ENCODE measurements around the gene PRDM5. TPM values are rescaled to one million over a fixed set of nuclear protein-coding genes. Genes with fewer than 3 reads are reported as not detected.
A peak's percentile ranks its signal among the peaks of the same experiment; 100 is the strongest.

The PRDM5 gene
- total and polyA plus RNA-seq, 2 donors (not counting 3 experiments of a cell fraction or from before 2014, with no cell fraction given): 2.2 to 8.1 TPM

DNA sequence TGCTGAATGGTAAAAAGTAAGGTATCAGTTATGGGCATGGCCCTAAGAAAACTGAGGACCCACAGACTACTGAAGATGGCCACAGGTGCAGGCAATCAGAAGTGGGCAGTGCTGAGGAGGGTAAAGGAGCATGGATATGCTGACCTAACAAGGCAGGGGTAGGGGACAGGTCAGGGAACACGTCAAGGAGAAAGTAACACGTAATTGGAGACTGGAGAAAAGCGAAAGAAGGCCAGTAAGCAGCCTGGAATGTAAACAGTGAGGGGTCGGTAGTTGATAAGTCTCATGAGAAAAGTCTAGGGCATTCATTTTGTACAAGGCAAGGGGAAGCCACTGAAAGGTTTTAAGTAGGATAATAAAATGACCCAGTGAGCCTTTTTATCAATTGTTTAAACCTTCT, 153.3 kb downstream of the PRDM5 start:
- ChIA-PET CTCF (no interaction called here), POLR2A (no interaction called here)
- peak; percentile 16 for DNase-seq (ENCODE audit: low read depth, low spot score)
- no peak for TF ChIP-seq FOS (IDR thresholded peaks at IDR 0.05; ENCODE audit: borderline replicate concordance, insufficient read depth, low read length)
- no peak for TF ChIP-seq POLR2AphosphoS5 (IDR thresholded peaks at IDR 0.05; ENCODE audit: insufficient read depth, low read depth, low read length)
- TF ChIP-seq, protein P1, sequence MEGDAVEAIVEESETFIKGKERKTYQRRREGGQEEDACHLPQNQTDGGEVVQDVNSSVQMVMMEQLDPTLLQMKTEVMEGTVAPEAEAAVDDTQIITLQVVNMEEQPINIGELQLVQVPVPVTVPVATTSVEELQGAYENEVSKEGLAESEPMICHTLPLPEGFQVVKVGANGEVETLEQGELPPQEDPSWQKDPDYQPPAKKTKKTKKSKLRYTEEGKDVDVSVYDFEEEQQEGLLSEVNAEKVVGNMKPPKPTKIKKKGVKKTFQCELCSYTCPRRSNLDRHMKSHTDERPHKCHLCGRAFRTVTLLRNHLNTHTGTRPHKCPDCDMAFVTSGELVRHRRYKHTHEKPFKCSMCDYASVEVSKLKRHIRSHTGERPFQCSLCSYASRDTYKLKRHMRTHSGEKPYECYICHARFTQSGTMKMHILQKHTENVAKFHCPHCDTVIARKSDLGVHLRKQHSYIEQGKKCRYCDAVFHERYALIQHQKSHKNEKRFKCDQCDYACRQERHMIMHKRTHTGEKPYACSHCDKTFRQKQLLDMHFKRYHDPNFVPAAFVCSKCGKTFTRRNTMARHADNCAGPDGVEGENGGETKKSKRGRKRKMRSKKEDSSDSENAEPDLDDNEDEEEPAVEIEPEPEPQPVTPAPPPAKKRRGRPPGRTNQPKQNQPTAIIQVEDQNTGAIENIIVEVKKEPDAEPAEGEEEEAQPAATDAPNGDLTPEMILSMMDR (IDR thresholded peaks at IDR 0.05; ENCODE audit: extremely low read depth in 1 of 2, insufficient read depth in 1 of 2, low read depth in 1 of 2, low read length in 2 of 2): no peak
- no peak for TF ChIP-seq EZH2 (IDR thresholded peaks at IDR 0.05; ENCODE audit: borderline replicate concordance, low read depth, low read length, severe bottlenecking)
- TF ChIP-seq POLR2A (IDR thresholded peaks at IDR 0.05; ENCODE audit: low read depth, low read length): no peak
- TF ChIP-seq MAX (IDR thresholded peaks at IDR 0.05; ENCODE audit: insufficient read depth, insufficient read length): no peak
- H2AFZ ChIP-seq (ENCODE audit: low read depth, low read length): no peak overlapping the region
- dilution Hi-C loops (cut with MboI; ENCODE audit: extremely low pct_ligation_motif_present, low sequenced_read_pairs) (no loop called here), intact Hi-C loops (cut with micrococcal nuclease) (no loop called here)
- H3K79me2 ChIP-seq (ENCODE audit: control insufficient read depth, insufficient read depth, low read length): no peaks in the 10 kb centered on the region
- H3K4me1 ChIP-seq (ENCODE audit: control insufficient read depth, extremely low read depth, insufficient read depth, low read length): no peaks in the 10 kb centered on the region
- H3K9me3 ChIP-seq (replicated peaks; ENCODE audit: control insufficient read depth, insufficient read depth, low read length): no peaks in the 10 kb centered on the region
- no peaks in the 10 kb centered on the region for H3K9me1 ChIP-seq (replicated peaks; ENCODE audit: control insufficient read depth, extremely low read depth, insufficient read depth, low read length)
- H3K4me3 ChIP-seq (replicated peaks in 1 of 3; ENCODE audit: insufficient read depth in 1 of 3, low read depth in 1 of 3, low read length in 3 of 3): no peak overlapping the region
- no peaks in the 10 kb centered on the region for H3K36me3 ChIP-seq (ENCODE audit: control insufficient read depth in 2 of 2, extremely low read depth in 1 of 2, insufficient read depth in 2 of 2, low read length in 2 of 2)
- H4K20me1 ChIP-seq (replicated peaks; ENCODE audit: control insufficient read depth, extremely low read depth, insufficient read depth, low read length): no peaks in the 10 kb centered on the region
- H3K27me3 ChIP-seq (ENCODE audit: control insufficient read depth in 2 of 2, insufficient read depth in 2 of 2, low read length in 2 of 2): no peaks in the 10 kb centered on the region
- no peak overlapping the region for H3K9ac ChIP-seq (replicated peaks; ENCODE audit: extremely low read depth, insufficient read depth, low read length)
- no TSS peak for BruUV-seq (replicated peaks)
- no peak overlapping the region for H3K27ac ChIP-seq (ENCODE audit: insufficient read depth, low read depth, low read length)
- no peak for FAIRE-seq
- H3K4me2 ChIP-seq (ENCODE audit: insufficient read depth, low read length): no peak overlapping the region

GRCh38 chr4:120765260-120765680, 157.3 kb downstream of the PRDM5 start:
- no peak for FAIRE-seq
- ChIA-PET CTCF (interaction anchor here (0.7 to 1.4 kb wide), 3 partner anchors 9 to 24 kb away, joined by 3 to 5 read pairs (median 3); no protein-coding TSS in a partner anchor), POLR2A (no interaction called here)
- Histone ChIP-seq H3K27me3 (ENCODE audit: control insufficient read depth in 2 of 2, insufficient read depth in 2 of 2, low read length in 2 of 2) (no peaks in the 10 kb centered on the region), H3K36me3 (ENCODE audit: control insufficient read depth in 2 of 2, extremely low read depth in 1 of 2, insufficient read depth in 2 of 2, low read length in 2 of 2) (no peaks in the 10 kb centered on the region), H3K4me1 (ENCODE audit: control insufficient read depth, extremely low read depth, insufficient read depth, low read length) (no peaks in the 10 kb centered on the region), H3K9me3 (replicated peaks; ENCODE audit: control insufficient read depth, insufficient read depth, low read length) (no peaks in the 10 kb centered on the region), H3K79me2 (ENCODE audit: control insufficient read depth, insufficient read depth, low read length) (no peaks in the 10 kb centered on the region), H3K27ac (ENCODE audit: insufficient read depth, low read depth, low read length) (no peak overlapping the region), H2AFZ (ENCODE audit: low read depth, low read length) (no peak overlapping the region), H4K20me1 (replicated peaks; ENCODE audit: control insufficient read depth, extremely low read depth, insufficient read depth, low read length) (no peaks in the 10 kb centered on the region), H3K4me2 (ENCODE audit: insufficient read depth, low read length) (no peak overlapping the region), H3K4me3 (replicated peaks in 1 of 3; ENCODE audit: insufficient read depth in 1 of 3, low read depth in 1 of 3, low read length in 3 of 3) (no peak overlapping the region), H3K9me1 (replicated peaks; ENCODE audit: control insufficient read depth, extremely low read depth, insufficient read depth, low read length) (no peaks in the 10 kb centered on the region), H3K9ac (replicated peaks; ENCODE audit: extremely low read depth, insufficient read depth, low read length) (no peak overlapping the region)
- no TSS peak for BruUV-seq (replicated peaks)
- TF ChIP-seq POLR2A (IDR thresholded peaks at IDR 0.05; ENCODE audit: low read depth, low read length) (no peak), GATA2 (IDR thresholded peaks at IDR 0.05; ENCODE audit: insufficient read depth, insufficient read length, low read depth, low read length) (no peak), MYC (IDR thresholded peaks at IDR 0.05; ENCODE audit: low read depth, low read length) (no peak), MAX (IDR thresholded peaks at IDR 0.05; ENCODE audit: insufficient read depth, insufficient read length) (no peak), FOS (IDR thresholded peaks at IDR 0.05; ENCODE audit: borderline replicate concordance, insufficient read depth, low read length) (no peak), EZH2 (IDR thresholded peaks at IDR 0.05; ENCODE audit: borderline replicate concordance, low read depth, low read length, severe bottlenecking) (no peak), JUN (IDR thresholded peaks at IDR 0.05; ENCODE audit: borderline replicate concordance, insufficient read depth, insufficient read length, low read depth) (no peak), POLR2AphosphoS5 (IDR thresholded peaks at IDR 0.05; ENCODE audit: insufficient read depth, low read depth, low read length) (no peak)
- TF ChIP-seq, protein P1 (IDR thresholded peaks at IDR 0.05; ENCODE audit: extremely low read depth in 1 of 2, insufficient read depth in 1 of 2, low read depth in 1 of 2, low read length in 2 of 2): no peak
- dilution Hi-C loops (cut with MboI; ENCODE audit: extremely low pct_ligation_motif_present, low sequenced_read_pairs): no loop called here
- intact Hi-C loops (cut with micrococcal nuclease): no loop called here
- DNase-seq (ENCODE audit: low read depth, low spot score): no peak

Measured in endothelial cell of umbilical vein (primary cell).